ENCODE measurements around the gene FOCAD.
"Not testable (repeated sequence)": the region's sequence is repeated elsewhere in the genome, so short reads cannot be mapped to it uniquely, and the experiment has no call there.

The FOCAD gene

GRCh38 chr9:20658677-20659473 lies 25.2 kb upstream of the FOCAD start:
- TF ChIP-seq CTCF (IDR thresholded peaks at IDR 0.05; ENCODE audit: low read depth, low read length), result no peak
- DNase-seq (ENCODE audit: extremely low read depth, low read depth), result no peak

- no peak for DNase-seq (ENCODE audit: extremely low read depth, low read depth)
- no peak for TF ChIP-seq CTCF (IDR thresholded peaks at IDR 0.05; ENCODE audit: low read depth, low read length)
Measured at GRCh38 chr9:20659474-20659967, 24.5 kb upstream of the FOCAD start.

- TF ChIP-seq CTCF (IDR thresholded peaks at IDR 0.05; ENCODE audit: low read depth, low read length), result no peak
- no peak for DNase-seq (ENCODE audit: extremely low read depth, low read depth)
Measured at GRCh38 chr9:20662156-20662555, 21.9 kb upstream of the FOCAD start.

GRCh38 chr9:20663133-20663532 lies 20.9 kb upstream of the FOCAD start:
- DNase-seq (ENCODE audit: extremely low read depth, low read depth), result no peak
- no peak for TF ChIP-seq CTCF (IDR thresholded peaks at IDR 0.05; ENCODE audit: low read depth, low read length)

- TF ChIP-seq CTCF (IDR thresholded peaks at IDR 0.05; ENCODE audit: low read depth, low read length), result no peak
- no peak for DNase-seq (ENCODE audit: extremely low read depth, low read depth)
Measured at GRCh38 chr9:20664501-20664900, 19.6 kb upstream of the FOCAD start.

- no peak for TF ChIP-seq CTCF (IDR thresholded peaks at IDR 0.05; ENCODE audit: low read depth, low read length)
- no peak for DNase-seq (ENCODE audit: extremely low read depth, low read depth)
Measured at GRCh38 chr9:20670395-20670794, 13.7 kb upstream of the FOCAD start.

GRCh38 chr9:20671635-20672034 lies 12.4 kb upstream of the FOCAD start:
- no peak for TF ChIP-seq CTCF (IDR thresholded peaks at IDR 0.05; ENCODE audit: low read depth, low read length)
- no peak for DNase-seq (ENCODE audit: extremely low read depth, low read depth)

GRCh38 chr9:20673537-20673936 lies 10.5 kb upstream of the FOCAD start:
- not testable (repeated sequence) for DNase-seq (ENCODE audit: extremely low read depth, low read depth)
